ENCODE measurements around the gene DMXL1.

The DMXL1 gene, protein sequence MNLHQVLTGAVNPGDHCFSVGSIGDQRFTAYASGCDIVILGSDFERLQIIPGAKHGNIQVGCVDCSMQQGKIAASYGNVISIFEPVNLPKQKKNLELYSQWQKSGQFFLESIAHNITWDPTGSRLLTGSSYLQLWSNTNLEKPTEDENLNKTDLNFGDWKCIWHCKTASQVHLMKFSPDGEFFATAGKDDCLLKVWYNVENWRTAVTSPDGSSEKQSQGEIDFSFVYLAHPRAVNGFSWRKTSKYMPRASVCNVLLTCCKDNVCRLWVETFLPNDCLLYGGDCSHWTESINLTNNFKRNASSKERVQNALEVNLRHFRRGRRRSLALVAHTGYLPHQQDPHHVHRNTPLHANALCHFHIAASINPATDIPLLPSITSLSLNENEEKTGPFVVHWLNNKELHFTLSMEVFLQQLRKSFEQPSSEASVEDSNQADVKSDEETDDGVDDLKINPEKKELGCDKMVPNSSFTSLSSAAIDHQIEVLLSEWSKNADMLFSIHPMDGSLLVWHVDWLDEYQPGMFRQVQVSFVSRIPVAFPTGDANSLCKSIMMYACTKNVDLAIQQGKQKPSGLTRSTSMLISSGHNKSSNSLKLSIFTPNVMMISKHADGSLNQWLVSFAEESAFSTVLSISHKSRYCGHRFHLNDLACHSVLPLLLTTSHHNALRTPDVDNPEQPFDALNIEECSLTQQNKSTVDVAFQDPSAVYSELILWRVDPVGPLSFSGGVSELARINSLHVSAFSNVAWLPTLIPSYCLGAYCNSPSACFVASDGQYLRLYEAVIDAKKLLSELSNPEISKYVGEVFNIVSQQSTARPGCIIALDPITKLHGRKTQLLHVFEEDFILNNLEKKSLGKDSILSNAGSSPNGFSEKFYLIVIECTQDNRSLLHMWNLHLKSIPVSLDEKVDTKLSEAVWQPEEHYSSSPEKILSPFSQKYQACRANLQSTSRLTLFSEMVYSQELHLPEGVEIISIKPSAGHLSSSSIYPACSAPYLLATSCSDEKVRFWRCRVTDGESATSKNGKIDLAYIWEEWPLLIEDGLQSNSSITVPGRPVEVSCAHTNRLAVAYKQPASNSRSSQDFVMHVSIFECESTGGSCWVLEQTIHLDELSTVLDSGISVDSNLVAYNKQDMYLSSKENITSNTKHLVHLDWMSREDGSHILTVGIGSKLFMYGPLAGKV (N-terminal part only)

DNA sequence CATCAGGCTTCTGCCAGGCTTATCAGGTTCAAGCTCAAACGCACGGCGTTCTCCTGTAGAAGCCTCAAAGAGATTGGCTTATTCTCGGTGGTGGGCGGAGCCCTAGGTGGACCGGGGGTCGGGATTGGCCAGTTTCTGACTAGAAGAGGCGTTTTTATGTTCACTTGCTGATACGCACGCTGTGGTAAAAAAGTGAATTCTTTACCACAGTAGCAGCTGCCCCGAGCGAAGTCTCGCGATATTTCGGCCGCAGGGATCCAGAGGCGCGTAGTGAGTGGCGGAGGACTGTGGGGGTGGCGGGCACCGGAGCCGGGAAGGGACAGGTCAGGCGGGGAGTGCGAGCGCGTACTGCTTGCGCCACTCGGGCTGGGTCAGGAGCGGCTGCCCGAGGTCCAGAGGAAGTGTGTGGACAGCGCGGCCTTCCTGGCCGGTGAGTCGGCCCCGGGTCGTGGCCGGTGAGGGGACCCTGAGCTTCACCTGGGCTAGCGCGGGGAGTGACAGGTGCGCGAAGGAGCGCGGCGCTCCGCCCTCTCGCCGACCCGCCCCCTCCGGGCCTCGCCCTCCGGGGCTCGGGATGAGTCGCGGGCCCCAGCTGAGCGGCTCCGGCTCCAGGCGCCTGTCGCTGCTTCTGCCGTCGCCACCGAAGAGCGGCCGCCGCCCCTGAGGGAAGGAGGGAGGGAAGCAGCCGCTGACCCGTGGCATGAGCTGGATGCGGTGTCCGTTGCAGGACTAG lies at the start of gene DMXL1:
DMXL1 (plus strand) TSS at position 260 of the 733 bp plus-strand sequence. CDS start 483 bp downstream, outside the sequence.
- Mint-ChIP-seq H3K9me3 (no peaks in the 10 kb centered on the region), H3K36me3 (ENCODE audit: low read depth) (peaks cover 6% of the 10 kb centered on the region), H3K4me3 (peak within 1 kb of the TSS; percentile 99), H3K27ac (peak within 1 kb of the TSS; percentile 100), H3K4me1 (ENCODE audit: low read depth) (peaks cover 28% of the 10 kb centered on the region), H3K27me3 (ENCODE audit: low read depth) (no peaks in the 10 kb centered on the region)

DNA sequence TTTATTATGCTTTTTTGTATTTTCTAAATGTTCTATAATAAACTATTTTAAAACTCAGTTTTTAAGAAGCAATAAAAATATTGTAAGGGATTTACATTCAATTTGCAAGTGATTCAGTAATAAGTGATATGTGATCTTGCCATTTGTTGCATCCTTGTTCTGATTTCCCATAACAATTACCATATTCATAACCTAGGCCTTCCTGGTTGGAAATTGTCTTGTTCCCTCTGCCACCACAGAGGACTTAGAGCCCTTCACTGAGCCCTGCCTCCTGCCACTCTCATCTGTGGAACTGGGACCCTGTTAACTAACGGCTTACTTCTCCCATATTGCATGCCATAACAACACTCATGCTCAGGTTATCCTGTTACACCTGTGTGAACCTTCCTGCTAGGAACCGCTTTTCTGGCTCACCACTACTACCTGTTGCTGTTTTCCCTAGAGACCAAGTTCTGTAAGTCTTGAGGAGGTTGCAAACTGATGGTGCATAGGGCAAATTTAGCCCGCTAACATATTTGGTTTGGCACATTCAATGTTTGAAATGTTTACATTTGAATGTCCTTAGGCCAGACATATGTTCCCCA lies 49.6 kb upstream of the DMXL1 start:
- Mint-ChIP-seq H3K9me3 (no peaks in the 10 kb centered on the region), H3K27ac (no peak overlapping the region), H3K36me3 (ENCODE audit: low read depth) (no peaks in the 10 kb centered on the region), H3K4me1 (ENCODE audit: low read depth) (peaks cover 3% of the 10 kb centered on the region), H3K4me3 (no peak overlapping the region), H3K27me3 (ENCODE audit: low read depth) (no peaks in the 10 kb centered on the region)

DNA sequence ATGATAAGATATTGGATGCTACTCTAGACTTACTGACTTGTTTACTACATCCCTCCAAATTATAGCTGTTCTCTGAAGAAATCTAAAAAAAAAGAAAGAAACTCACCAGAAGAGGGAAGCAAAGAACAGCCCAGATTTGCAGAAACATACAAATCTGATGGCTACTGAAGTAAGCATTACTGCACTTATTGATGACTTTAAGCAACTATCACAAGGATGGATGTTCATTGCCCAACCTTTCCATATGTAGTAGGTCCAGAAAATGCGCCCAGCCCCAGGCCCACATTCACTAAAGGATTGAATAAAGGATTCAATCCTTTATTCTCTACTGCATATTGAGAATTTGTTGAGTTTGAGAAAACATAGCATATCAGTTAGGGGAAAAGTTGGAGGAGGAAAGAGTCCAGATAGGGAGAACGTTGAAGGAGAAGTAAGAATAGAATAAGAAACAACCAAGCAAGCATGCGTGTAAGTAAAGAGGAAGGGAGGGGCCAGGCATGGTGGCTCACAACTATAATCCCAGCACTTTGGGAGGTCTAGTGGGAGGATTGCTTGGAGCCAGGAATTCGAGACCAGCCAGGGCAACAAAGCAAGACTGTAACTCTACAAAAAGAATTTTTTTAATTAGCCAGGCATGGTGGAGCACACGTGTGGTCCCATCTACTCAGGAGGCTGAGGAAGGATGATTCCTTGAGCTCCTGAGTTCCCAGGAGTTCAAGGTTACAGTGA lies 48.7 kb upstream of the DMXL1 start:
- no peak overlapping the region for H3K27ac Mint-ChIP-seq

DNA sequence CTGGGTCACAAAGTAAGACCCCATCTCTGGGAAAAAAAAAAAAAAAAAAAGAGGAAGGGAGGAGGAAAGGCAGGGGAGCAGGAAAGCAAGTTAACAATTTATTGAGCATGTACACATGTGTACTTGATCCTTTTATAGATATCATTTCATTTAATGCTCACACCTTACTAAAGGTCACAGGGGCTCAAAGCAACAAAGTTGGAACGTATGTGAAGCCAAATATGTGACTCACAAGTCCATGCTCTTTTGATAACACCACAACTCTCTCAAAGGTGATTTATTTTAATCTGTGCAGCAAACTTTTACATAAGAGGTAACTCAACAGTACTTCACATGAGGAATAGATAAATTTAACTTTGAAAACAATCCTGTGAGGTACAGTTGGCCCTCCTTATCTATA lies 48.1 kb upstream of the DMXL1 start:
- no peak overlapping the region for H3K27ac Mint-ChIP-seq

More for the DNA sequence above, 48.7 kb upstream of the DMXL1 start:
- H3K9me3 Mint-ChIP-seq, result no peaks in the 10 kb centered on the region
- no peak overlapping the region for H3K4me3 Mint-ChIP-seq
- no peaks in the 10 kb centered on the region for H3K36me3 Mint-ChIP-seq (ENCODE audit: low read depth)
- no peaks in the 10 kb centered on the region for H3K27me3 Mint-ChIP-seq (ENCODE audit: low read depth)
- peaks cover 3% of the 10 kb centered on the region for H3K4me1 Mint-ChIP-seq (ENCODE audit: low read depth)

DNA sequence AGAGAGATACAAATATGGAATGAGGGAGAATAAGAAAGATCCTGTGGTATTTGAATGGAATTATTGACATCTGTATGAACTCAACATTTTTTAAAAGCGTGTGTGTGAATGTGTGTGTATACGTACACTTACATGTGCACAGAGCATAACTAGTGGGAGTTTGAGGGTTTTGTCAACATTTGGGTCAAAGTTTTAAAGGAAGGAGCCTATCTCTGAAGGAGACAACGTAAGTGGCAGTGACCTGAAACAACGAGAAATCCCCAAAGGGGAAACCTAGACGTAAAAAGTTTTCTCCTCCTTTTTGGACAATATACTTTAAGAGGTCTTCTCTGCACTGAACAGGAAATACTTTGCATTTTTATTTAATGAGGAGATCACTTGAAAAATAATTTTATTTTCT lies 42.3 kb upstream of the DMXL1 start:
- Mint-ChIP-seq H3K27ac (no peak overlapping the region), H3K4me1 (ENCODE audit: low read depth) (peaks cover 20% of the 10 kb centered on the region), H3K9me3 (no peaks in the 10 kb centered on the region)

More for the DNA sequence above, 48.1 kb upstream of the DMXL1 start:
- Mint-ChIP-seq H3K36me3 (ENCODE audit: low read depth) (no peaks in the 10 kb centered on the region), H3K27me3 (ENCODE audit: low read depth) (no peaks in the 10 kb centered on the region), H3K4me1 (ENCODE audit: low read depth) (peaks cover 3% of the 10 kb centered on the region), H3K4me3 (no peak overlapping the region), H3K9me3 (no peaks in the 10 kb centered on the region)

DNA sequence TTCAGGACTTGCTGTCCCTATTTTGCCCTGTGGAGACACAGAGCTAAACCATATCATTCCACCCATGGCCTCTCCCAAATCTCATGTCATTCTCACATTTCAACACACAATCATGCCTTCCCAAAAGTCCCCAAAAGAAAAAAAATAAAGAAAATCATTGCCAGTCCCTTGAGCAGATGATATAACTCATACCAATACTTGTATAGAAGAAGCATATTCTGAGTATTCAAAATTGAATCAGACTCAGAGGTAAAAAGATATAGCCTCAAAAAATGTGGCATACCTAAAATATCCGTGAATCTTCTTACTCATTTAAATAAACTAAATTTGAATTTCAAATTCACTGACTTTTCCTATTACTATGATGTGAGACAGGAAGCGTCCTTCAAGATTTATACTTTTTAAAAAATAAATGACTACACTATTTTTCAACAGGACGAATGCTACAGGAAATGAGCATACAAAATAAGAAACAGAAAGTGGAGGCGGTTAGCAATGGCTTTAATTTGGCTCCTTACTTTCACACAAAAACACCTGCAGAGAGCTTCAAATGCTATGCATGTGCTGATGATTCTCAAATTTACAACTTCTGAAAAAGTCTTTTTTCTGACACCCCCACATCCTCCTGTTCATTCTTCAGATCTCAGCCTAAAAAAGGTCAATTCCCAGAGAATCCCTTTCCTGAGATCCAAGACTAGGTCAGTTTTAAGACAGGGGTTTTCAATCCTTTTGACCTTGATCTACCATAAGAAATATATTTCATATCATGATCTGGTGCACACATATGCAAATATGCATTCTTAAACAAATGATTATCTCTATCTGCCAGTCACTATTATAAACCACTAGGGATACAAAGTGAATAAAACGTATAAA lies 39.6 kb upstream of the DMXL1 start:
- no peaks in the 10 kb centered on the region for H3K9me3 Mint-ChIP-seq
- H3K27ac Mint-ChIP-seq, result peak overlapping the region; percentile 62
- H3K27me3 Mint-ChIP-seq (ENCODE audit: low read depth), result no peaks in the 10 kb centered on the region
- H3K4me1 Mint-ChIP-seq (ENCODE audit: low read depth), result peaks cover 23% of the 10 kb centered on the region
- no peaks in the 10 kb centered on the region for H3K36me3 Mint-ChIP-seq (ENCODE audit: low read depth)
- H3K4me3 Mint-ChIP-seq, result peak overlapping the region; percentile 19

More for the DNA sequence above, 42.3 kb upstream of the DMXL1 start:
- Mint-ChIP-seq H3K4me3 (no peak overlapping the region), H3K27me3 (ENCODE audit: low read depth) (no peaks in the 10 kb centered on the region), H3K36me3 (ENCODE audit: low read depth) (no peaks in the 10 kb centered on the region)

DNA sequence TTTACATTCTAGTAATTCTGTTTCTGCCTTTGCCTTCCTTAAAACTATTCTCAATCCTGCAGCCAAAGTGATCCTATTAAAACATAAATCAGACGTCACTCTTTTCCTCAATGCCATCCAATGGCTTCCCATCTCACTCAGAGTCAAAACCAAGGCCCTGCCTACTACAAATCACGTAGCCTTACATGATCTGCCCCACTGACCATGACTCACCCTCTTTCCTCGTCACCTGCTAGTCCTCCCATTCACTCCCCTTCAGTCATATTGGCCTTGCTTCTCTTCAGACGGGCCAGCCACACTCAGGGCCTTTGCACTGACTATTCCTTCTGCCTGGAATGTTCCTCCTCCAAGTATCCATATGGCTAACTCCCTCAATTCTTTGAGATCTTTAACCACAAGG lies 39.0 kb upstream of the DMXL1 start:
- peaks cover 23% of the 10 kb centered on the region for H3K4me1 Mint-ChIP-seq (ENCODE audit: low read depth)
- no peaks in the 10 kb centered on the region for H3K27me3 Mint-ChIP-seq (ENCODE audit: low read depth)
- H3K36me3 Mint-ChIP-seq (ENCODE audit: low read depth), result no peaks in the 10 kb centered on the region
- no peaks in the 10 kb centered on the region for H3K9me3 Mint-ChIP-seq
- H3K4me3 Mint-ChIP-seq, result no peak overlapping the region
- H3K27ac Mint-ChIP-seq, result no peak overlapping the region

DNA sequence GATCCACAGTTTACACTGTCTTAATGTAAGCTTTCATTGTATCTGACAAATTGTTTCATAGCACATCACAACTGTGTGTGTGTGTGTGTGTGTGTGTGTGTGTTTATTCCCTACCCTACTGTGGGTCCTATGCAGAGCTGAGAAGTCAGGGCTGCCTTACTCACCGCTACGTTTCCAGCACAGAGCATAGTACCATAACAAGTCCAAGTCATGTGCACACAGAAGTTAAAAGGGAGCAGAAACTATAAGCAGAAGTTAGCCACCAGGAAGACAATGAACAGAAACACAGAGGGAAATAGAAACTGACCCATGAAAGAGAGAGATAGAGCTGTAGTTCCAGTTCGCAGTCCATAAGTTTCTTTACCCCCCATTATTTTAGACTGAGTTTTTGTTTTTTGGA lies 38.2 kb upstream of the DMXL1 start:
- H3K9me3 Mint-ChIP-seq, result no peaks in the 10 kb centered on the region

DNA sequence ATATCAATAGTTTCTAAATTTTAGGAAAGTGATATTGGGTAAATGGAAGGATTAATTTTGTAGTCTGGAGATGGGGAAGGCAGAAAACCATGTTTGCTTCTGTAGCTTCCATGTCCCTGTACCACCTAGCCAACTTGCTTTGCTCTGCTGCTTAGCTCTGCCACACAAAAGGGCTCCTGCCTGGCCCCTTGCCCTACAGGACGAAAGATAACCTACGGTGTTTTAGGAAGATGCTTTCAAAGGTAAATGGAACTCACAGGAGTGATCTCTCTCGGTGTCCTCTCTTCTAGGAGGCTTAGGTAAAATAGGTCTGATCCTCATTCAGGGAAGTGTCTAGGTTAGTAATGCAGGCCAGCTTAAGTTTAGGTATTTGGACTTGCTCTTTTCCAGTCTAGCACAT lies 37.8 kb upstream of the DMXL1 start:
- no peak overlapping the region for H3K4me3 Mint-ChIP-seq
- peaks cover 23% of the 10 kb centered on the region for H3K4me1 Mint-ChIP-seq (ENCODE audit: low read depth)
- no peaks in the 10 kb centered on the region for H3K9me3 Mint-ChIP-seq
- no peaks in the 10 kb centered on the region for H3K36me3 Mint-ChIP-seq (ENCODE audit: low read depth)
- H3K27me3 Mint-ChIP-seq (ENCODE audit: low read depth), result no peaks in the 10 kb centered on the region
- peak overlapping the region; percentile 47 for H3K27ac Mint-ChIP-seq

More for the DNA sequence above, 38.2 kb upstream of the DMXL1 start:
- Mint-ChIP-seq H3K36me3 (ENCODE audit: low read depth) (no peaks in the 10 kb centered on the region), H3K4me1 (ENCODE audit: low read depth) (peaks cover 23% of the 10 kb centered on the region), H3K4me3 (no peak overlapping the region), H3K27me3 (ENCODE audit: low read depth) (no peaks in the 10 kb centered on the region), H3K27ac (no peak overlapping the region)

DNA sequence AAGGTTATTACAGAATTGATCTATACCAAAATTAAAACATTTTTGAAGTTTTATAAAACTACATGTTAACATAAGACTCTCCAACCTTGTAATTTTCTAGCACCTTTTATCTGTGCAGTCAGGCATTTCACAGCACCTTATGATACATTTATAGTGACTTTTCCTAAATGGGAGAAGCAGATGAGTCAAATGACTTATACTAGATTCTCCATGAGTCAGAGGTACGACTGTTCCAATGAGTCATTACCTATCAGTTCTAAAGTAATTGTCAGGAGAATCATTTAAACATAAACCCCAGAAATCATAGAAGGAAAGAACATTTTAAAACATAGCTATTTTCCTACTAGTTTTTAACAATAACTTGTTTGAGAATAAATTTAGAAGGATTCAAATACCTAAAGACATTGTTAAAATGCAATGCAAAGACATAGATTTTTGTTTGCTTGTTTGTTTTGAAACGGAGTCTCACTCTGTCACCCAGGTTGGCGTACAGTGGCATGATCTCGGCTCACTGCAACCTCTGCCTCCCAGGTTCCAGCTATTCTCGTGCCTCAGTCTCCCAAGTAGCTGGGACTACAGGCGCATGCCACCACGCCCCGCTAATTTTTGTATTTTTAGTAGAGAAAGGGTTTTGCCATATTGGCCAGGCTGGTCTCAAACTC lies 34.7 kb upstream of the DMXL1 start:
- no peak overlapping the region for H3K4me3 Mint-ChIP-seq
- no peaks in the 10 kb centered on the region for H3K9me3 Mint-ChIP-seq
- peaks cover 19% of the 10 kb centered on the region for H3K4me1 Mint-ChIP-seq (ENCODE audit: low read depth)

DNA sequence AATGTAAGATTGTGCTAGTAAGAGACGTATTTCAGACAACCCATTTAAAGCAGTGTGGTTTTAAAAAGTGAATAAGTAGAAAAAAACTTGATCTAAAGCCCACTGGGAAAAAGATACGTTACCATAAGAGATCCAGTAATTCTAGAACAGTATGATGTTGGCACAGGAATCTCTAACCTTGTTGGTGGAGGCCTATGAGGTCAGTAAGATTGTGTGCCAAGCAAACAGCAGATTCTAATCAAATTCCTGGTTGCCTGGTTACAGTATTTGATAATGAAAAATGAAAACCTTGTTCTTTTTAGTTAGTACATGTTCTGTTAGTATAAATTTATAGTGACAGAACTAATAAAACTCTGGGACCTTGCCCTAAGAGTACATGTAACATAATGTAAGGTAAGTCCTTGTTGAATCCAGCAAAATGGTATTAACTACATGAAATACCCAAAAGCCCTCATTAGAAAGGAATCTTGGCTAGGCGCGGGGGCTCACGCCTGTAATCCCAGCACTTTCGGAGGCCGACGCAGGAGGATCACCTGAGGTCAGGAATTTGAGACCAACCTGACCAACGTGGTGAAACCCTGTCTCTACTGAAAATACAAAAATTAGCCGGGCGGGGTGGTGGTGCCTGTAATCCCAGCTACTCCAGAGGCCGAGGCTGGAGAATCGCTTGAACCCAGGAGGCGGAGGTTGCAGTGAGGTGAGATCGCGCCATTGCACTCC lies 33.2 kb upstream of the DMXL1 start:
- H3K9me3 Mint-ChIP-seq, result no peaks in the 10 kb centered on the region
- no peaks in the 10 kb centered on the region for H3K27me3 Mint-ChIP-seq (ENCODE audit: low read depth)
- H3K27ac Mint-ChIP-seq, result no peak overlapping the region
- peaks cover 5% of the 10 kb centered on the region for H3K4me1 Mint-ChIP-seq (ENCODE audit: low read depth)
- H3K36me3 Mint-ChIP-seq (ENCODE audit: low read depth), result no peaks in the 10 kb centered on the region
- no peak overlapping the region for H3K4me3 Mint-ChIP-seq

More for the DNA sequence above, 34.7 kb upstream of the DMXL1 start:
- no peaks in the 10 kb centered on the region for H3K36me3 Mint-ChIP-seq (ENCODE audit: low read depth)
- no peak overlapping the region for H3K27ac Mint-ChIP-seq
- H3K27me3 Mint-ChIP-seq (ENCODE audit: low read depth), result no peaks in the 10 kb centered on the region

Data from T-helper 1 cell treated with Interleukin-12 subunit alpha and Interleukin-12 subunit beta and Interleukin-4 antibody, amounts not matched to agents 30 μg/mL and 1 μg/mL, for 36 hours (primary cell).